GM19240 (cell line): ENCODE results near the gene TMEM181.
"Not testable (repeated sequence)": the region's sequence is repeated elsewhere in the genome, so short reads cannot be mapped to it uniquely, and the experiment has no call there.

ENCODE experiments used
- DNase-seq: peaks from one replicate; pipeline ENCODE4 v3.0.0; 2011; ENCODE audit warnings: low spot score; ENCODE audit not compliant: insufficient read length

The TMEM181 gene

DNA sequence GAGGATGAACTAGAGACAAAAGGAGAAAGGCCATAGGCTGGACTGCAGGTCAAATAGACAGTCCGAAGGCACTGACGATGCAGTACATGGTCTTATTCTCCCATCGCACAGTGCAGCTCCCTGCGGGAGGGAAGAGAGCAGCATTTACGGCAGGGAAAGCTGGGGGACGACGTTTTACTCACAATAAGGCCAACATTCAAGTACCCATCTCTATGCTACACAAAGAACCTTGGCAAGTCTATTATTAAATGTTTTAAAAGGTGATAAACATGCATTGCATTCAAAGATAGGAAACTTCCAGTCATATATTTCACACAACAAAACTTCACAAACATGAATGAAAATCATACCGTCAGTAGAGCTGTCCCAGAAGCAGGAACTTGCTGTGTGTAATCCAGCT lies 76.9 kb downstream of the TMEM181 start:
- no peak for DNase-seq

DNA sequence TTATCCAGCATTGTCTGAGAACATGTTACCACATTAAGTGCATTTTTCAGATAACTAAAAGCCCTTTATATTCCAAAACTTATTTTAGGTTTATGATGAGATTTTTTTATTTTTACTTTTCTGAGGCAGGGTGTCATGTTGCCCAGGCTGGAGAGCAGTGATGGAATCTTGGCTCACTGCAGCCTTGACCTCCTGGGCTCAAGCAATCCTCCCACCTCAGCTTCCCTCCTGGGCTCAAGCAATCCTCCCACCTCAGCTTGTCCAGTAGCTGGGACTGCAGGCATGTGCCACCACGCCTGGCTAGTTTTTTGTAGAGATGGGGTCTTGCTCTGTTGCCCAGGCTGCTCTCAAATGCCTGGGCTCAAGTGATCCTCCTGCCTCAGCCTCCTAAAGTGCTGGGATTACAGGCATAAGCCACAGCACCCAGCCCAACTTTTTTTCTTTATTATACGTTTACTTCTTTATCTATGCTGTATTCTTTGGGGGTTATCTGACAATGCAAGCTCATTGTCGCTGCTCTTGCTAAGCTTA lies 78.5 kb downstream of the TMEM181 start:
- DNase-seq: no peak

DNA sequence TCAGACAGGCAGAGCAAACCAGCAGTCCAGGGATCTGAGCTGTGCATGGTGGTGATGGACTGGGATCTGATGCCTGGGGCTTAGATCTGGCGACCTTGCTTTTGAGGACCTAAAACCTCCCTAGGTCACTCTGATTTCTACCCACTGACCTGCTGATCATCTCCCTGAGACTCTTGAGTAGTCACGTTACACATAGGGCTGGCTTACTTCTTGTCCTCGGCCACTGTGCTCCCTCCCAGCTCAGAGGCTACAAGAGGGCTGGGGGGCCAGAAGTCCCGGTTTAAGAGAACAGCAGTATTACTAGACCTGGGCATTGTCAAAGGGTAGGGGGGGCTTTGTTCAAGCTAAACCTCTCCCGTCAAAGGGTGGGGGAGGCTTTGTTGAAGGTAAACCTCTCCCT lies 79.2 kb downstream of the TMEM181 start:
- no peak for DNase-seq

DNA sequence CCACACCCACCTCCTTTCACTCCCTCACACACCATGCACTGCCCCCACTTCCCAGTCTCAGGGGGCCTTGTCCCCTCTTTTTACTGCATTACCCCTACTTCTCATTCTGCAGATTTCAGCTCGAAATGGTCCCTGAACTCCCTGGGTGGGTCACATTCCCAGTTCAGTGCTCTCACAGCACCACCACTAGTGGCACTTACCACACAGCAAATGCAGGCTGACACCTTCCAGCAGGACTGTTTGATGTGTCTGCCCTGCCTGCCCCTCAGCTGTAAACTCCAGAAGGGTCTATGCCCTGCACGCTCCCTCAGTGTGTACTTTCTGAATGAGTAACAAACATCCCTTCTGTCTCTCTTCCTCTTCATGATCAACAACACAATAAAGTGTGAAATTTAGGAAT lies 80.6 kb downstream of the TMEM181 start:
- no peak for DNase-seq

DNA sequence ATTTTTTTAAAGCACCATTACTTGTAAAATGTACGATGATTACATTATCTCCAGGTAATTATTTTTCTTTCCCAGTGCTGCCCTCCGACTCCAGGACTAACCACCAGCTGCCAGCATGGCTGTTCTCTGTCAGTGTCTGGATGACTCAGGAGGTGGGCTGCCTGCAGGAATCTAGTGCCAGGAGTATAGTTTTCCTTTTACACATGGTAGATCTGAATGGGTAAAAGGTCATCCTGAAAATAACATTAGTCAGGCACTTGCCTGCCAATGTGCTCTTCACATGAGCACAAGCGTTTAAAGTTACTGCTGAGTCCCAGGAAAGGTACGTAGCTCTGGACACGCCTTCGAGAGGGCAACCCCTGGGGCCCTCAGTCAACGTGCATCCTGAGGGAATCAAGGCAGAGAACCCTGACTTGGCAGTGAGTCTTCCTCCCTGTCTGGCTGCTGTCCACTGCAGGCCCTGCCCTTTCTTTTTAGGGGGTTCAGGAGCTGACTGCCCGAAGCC lies 82.3 kb downstream of the TMEM181 start:
- DNase-seq: no peak

DNA sequence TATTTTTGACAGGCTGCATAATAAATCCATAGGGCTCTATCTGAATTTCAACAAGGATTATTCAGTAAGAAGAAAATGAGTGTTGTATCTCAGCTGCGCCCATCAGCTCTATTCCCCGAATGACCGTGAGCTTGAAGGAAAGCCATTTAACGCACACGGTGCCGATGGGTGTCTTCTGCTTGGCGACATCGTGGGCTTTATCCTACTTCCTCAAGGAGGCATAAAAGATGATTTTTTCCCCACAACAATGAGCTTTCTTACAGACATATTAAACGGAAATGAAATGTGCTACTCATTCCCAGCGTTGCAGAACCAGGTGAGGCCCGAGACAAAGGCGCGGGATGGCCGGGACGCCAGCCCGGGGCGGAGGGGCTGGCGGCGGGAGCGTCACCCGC lies 83.9 kb downstream of the TMEM181 start:
- no peak for DNase-seq

DNA sequence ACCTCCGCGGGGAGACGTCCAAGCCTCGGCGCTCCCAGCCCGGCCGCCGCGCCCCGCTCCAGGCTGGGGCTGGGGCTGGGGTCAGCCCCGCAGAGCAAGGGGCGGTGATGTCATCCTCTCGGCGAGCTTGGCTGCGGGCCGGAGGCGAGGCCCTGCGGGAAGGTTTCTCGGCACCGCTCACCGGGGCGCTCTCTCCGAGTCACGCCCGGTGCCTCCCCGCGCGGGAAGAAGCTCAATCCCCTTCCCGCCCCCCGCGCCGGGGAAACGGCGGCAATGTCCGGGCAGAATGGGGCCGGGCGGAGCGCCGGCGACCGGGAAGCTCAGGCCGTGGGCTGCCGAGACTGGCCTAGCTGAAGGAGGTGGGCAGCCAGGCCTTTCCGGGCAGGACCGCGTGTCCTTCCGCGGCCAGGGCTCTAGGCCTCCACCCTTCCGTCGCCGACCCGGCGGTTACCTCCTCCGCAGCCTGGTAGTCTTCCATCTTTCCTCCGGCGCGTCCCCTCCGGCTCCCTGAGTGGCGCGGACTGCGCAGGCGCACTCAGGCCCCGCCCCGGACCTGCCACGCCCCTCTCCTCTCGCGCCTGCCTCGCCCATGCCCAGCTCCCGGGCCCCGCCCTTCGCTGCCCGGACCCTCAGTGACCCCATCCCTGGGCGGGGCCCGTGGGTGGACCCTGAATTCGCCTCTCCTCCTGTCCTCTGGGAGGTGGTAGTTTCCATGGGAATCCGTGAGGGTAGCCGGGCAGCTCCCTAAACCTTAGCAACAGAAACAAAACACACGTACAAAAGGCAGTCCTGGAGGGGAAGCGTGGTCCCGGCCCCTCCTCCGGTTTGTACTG lies 84.6 kb downstream of the TMEM181 start, which contains the start of gene DYNLT1:
Gene DYNLT1 (minus strand): TSS at position 513 of the 833 bp plus-strand sequence. CDS start 35 bp downstream, at position 478.
- peak; percentile 58 for DNase-seq

DNA sequence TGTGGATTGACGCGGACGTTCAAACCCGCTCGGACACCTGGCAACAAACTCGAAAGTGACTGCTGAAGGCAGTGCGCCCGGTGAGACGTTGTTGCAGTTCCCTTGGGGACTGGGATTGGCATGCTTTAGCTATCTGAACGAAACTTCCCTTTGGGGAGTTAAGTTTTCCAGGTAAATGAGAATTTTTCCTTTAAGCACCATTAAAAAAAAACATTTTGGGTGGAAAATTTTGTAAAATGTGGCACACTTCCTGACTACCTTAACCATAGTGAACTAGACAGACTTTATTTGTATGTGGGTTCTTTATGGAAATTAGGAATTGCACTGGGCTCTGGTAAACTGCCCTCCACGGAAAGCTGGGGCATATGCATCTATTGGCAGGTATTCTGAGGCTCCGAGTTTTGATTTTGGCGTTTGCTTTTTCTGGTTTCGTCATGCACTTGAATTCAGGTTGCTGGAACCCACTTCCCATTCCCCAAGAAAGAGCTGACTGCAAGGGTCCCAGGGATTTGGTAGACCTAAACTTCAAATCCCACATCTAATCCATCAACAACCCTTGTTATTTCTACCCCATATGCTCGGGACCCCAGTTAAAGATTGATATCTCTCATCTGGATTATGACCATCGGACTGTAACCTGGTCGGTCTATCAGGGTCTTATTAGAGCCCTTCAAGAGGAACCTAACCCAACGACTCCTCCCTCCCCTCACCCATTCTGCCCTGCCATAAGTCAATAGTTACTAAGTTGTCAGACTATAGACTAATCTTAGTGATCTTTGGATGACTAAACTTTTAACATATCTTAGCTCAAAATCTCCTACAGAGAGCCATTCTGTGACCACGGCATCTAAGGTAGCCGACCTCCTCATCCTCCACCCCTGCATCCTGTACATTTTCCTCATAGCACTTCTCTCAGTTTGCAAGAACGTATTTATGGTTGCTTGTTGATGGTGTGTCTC lies 85.5 kb downstream of the TMEM181 start:
- DNase-seq: no peak

DNA sequence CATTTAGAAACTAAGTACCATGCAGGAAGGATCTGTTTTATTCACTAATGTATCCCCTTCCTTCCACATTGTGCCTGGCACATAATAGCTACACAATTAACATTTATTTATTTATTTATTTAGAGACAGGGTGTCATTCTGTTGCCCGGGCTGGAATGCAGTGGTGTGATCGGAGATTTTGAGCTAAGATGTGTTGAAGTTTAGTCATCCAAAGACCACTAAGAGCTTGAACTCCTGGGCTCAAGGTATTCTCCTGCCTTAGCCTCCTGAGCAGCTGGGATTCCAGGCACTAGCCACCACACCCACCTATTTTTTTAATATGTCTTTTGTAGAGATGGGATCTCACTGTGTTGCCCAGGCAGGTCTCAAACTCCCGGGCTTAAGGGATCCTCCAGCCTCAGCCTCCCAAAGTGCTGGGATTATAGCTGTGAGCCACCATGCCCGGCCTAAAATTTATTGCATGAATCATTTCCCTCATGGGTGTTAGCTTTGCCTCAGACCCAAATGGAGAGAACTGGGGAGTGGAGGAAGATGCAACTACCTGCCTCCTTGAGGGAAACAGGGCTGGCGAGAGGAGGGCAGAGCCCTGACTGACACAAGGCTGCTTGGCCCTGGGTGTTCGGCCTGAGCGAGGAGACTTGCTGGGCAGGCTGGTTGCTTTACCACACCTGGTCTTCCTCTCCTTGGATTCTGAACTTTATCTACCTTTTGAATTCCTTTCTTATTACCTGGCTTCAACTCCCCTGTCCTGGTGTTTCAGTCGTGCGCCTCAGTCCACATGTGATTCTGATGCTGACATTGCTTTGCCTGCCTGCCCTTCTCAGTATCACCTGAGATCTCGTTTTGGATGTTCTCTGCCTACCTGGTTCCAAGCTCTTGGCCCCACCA lies 86.4 kb downstream of the TMEM181 start:
- DNase-seq: no peak

DNA sequence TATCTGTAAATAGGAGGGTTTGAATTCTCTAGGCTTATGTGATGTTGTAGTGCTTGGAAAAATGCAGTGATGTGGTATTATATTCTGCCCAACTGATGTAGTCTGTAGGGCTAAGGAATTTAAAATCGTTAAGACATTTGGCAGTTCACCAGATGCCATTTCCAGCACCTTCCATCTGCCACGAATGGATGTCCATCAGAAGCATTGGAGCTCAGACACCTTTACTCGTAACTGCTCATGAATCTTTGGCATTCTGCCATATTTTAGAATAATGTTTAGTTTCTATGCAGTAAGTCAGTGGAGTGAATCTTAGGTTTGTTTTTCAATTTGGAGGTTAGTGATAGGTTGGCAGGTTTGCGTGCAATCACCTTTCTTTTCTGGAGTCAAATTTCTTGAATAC lies 87.6 kb downstream of the TMEM181 start:
- no peak for DNase-seq

DNA sequence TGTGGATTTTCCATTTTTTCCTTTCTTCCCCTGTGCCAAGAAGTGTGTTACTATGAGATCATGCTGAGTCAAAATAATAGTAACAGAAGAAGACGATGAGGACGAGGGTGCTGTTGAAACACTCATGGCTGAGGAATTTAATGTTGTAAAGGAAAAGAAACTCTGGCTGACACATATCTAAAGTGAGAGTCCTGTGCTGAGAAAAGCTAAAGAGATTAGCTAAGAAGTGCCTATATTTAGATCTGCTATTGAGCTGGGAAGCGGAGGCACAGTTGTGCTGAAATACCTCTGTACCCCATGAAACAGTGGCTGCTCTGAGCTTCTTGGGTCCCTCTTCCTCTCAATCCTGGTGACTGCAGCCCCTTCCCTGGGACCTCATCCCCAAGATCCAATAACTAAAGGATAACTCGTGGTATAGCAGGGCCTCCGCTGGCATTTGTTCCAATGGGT lies 88.8 kb downstream of the TMEM181 start:
- DNase-seq: no peak

DNA sequence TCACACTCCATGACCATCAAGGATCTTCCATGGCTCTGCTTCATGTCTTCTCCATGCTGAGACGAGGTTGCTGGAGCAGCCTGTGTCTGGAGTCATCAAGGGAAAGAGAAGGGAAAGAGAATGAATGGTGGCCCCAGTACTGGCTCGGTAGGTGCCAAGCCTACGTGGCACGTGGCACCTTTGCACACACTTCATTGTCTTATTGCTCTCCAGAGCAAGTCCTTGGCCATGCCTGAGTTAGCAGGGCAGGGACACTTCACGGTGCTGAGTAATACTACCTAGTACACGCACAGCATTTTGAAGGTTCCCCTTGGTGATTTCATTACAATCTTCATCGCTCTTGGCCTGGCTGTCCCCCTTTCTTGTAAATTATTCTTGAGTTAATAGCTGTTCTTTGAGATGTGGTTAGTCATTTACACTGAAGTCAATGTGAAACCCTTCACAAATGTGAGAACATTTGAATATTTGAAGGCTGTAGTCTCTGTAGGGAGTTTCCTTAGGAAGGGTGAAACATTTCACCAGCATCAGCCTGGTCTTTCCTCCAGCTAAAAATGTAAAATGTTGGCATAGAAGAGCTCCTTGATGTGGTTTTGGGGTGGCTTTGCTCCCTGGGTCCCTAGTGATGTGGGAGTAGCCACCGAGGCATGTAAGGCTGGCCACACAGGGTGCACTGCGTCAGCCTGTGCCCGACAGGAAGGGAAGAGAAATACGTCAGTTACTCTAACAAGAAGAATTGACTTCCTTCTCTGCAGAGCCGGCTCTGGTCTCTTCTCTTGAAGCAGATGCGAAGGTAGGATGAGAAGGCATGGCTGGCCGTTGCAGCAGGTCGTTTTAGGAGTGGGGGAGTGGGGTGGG lies 89.6 kb downstream of the TMEM181 start, which contains the start of gene SYTL3:
Gene SYTL3 (plus strand): TSS at position 766 of the 855 bp plus-strand sequence. CDS start 13,215 bp downstream, outside the sequence.
- no peak for DNase-seq

DNA sequence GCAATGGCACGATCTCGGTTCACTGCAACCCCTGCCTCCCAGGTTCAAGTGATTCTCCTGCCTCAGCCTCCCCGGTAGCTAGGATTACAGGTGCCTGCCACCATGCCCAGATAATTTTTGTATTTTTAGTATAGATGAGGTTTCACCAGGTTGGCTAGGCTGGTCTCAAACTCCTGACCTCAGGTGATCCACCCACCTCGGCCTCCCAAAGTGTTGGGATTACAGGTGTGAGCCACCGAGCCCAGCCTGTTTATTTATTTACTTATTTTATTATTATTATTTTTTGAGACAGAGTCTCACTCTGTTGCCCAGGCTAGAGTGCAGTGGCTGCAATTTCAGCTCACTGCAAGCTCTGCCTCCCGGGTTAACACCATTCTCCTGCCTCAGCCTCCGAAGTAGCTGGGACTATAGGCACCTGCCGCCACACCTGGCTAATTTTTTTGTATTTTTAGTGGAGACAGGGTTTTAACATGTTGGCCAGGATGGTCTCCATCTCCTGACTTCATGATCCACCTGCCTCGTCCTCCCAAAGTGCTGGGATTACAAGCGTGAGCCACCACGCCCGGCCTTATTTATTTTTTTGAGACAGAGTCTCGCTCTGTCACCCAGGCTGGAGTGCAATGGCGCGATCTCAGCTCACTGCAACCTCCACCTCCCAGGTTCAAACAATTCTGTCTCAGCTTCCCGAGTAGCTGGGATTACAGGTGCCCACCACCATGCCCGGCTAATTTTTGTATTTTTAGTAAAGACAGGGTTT lies 92.3 kb downstream of the TMEM181 start:
- DNase-seq: not testable (repeated sequence)

DNA sequence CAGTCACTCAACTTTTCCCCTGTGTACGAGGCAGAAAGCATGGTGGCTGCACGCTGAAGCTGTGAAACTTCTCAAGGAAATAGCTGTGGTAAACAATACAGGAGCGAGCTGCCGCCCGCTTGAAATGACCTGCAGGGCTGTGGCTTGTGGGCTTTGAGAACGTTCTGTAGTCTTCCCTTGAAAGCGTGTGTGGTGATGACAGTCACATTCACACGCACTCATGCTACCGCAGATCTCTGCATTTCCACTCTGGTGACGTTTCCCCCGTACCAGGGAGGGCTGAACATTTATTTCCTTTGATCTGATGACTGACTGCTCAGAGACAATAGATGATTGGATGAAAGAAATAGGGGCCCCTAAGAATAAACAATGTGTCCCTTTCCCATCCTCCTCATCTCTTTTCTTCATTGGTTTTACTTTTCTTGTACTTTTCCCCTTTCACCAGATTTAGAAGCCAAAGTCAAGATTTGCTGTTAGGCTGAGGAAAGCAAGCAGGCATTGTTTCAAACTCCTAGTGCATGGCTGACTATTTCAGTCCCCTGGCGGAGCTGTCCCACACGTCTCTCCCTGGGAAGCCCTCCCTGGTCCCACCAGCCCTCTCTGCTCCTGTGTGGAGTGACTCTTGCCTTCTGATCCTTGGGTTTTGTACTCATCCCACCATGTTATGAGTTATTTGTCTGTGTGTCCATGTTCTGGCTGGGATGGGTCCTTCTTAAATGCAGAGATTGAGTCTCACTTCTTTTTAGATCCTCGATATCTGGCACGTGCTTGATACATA lies 93.9 kb downstream of the TMEM181 start:
- DNase-seq: no peak

DNA sequence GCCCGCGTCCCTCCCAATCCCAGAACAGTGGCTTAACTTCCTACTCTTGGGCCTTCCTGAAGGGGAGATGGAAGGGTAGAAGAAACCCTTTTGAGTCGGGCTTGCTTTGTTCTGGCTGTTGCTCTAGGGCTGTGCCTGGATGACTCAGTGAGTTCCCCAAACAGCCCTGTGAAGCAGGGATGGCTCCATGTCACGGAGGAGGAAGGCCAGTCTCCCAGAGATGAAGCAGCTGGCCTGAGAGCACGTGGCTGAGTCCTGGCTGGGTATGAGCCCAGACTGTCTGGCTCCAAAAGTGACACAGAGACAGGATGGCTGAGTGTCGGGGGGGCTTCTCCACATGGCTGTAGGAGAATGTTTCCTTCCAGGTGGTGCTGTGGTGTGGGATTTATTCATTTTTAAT lies 94.6 kb downstream of the TMEM181 start:
- no peak for DNase-seq

DNA sequence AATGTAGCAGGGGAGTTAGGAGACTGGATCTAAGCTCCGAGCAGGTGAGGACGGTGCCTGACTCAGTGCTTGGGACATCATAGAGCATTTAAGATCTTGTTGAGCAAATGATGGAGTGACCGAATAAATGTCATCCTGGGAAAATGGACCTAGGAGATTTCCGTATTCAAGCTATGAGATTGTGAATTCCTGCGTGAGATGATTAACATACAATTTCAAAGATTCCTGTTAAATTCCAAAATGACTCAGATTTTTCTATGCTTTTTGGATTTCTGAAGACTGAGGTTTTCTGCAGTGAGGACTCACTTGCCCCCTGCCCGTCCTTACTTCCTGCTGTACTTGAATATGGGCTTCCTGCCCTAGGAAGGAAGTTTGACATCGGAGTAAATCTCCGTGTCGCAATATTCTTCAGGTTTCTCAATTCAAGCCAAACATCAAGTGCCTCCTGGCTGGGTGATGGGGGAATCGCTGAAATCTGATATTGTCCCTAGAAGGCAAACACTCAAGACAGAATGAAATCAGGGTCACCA lies 95.1 kb downstream of the TMEM181 start:
- no peak for DNase-seq

DNA sequence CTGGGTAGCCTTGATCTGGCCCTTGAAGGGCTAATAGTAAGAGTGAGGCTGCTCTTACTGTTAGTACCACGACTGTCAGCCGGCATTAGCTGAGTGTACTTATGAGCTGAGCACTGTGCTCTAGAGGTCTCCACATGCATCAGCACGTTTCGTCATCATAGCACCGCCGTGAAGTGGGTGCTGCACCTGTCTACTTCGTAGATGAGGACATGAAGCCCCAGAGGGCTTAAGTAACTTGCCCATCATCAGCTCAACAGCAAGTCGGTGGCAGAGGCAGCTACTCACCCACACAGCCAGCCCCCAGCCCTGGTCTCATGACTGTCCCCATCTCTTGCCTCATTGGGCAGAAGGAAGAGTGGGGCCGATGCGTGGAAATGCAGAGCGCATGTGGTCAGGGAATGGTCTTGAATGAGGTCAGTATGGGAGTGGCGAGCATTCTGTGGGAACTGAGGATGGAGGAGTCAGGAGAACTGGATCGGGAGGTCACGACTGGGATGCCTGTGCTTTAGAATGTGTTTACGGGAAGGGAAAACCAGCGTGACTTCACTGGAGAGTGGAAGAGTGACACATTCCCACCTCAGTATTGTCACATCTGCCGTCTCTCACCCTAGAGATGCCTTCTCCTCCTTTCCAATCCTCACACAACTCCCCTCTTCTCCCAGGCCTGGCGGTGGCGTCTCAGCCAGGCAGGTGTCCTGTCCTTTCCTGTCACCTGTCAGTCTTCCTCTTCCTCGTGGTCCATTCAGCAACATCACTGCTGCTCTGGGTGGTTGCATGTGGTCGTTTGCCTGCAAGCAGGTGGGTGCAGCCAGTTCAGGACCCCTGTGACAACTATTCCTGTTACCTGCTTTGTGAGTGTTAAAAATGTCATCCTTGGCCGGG lies 95.9 kb downstream of the TMEM181 start:
- DNase-seq: no peak
